CD4-positive, CD25-positive, alpha-beta regulatory T cell (primary cell): ENCODE measurements around the gene CCDC136. TPM values are rescaled to one million over a fixed set of nuclear protein-coding genes. Genes with fewer than 3 reads are reported as not detected.

Source experiments
- ATAC-seq, 2 donors: fragments of 150-1000 bp; cut with Tn5 transposase; one replicate each; pipeline ENCODE4 v1.10.0; 2021; ENCODE audit warnings: low read depth in 2 of 2, moderate number of reproducible peaks in 2 of 2, moderate library complexity in 1 of 2
- DNase-seq, 3 donors: peaks; one replicate each; pipeline versions ENCODE4 v3.0.0 to v3.0.0-alpha.2; 2012 to 2022; ENCODE audit warnings: mixed read lengths in 1 of 3
- H3K27ac ChIP-seq: one replicate; pipeline ENCODE4 v1.7.0; 2013; ENCODE audit warnings: mild to moderate bottlenecking, low read length; ENCODE audit not compliant: insufficient read depth, poor library complexity, severe bottlenecking
- H3K27me3 ChIP-seq: one replicate; pipeline ENCODE4 v1.7.0; 2013; ENCODE audit warnings: low read length; ENCODE audit not compliant: control insufficient read depth, insufficient read depth
- H3K36me3 ChIP-seq: one replicate; pipeline ENCODE4 v1.7.0; 2013; ENCODE audit warnings: mild to moderate bottlenecking, low read length, moderate library complexity; ENCODE audit not compliant: control insufficient read depth, insufficient read depth
- H3K4me1 ChIP-seq: 2 replicates; pipeline ENCODE4 v1.7.0; 2013; ENCODE audit warnings: mild to moderate bottlenecking, low read length; ENCODE audit not compliant: insufficient read depth, control insufficient read depth, poor library complexity, severe bottlenecking
- H3K4me3 ChIP-seq: one replicate; pipeline ENCODE4 v1.7.0; 2013; ENCODE audit warnings: low read depth, mild to moderate bottlenecking, low read length, moderate library complexity
- H3K9me3 ChIP-seq, 2 experiments: 1 replicate in 1 of 2; 2 replicates in 1 of 2; pipeline ENCODE4 v1.7.0; 2013; ENCODE audit warnings: low read length in 2 of 2, mild to moderate bottlenecking in 1 of 2, moderate library complexity in 1 of 2; ENCODE audit not compliant: control insufficient read depth in 2 of 2
- H3K27ac Mint-ChIP-seq, 3 donors: one replicate each; pipeline ENCODE4 v1.8.0; 2020 to 2022; ENCODE audit warnings: mild to moderate bottlenecking in 3 of 3, mixed read lengths in 3 of 3, moderate library complexity in 2 of 3
- H3K27me3 Mint-ChIP-seq: one replicate; pipeline ENCODE4 v1.8.0; 2022; ENCODE audit warnings: mild to moderate bottlenecking, mixed read lengths
- H3K36me3 Mint-ChIP-seq: one replicate; pipeline ENCODE4 v1.8.0; 2020; ENCODE audit warnings: mixed read lengths
- H3K4me1 Mint-ChIP-seq, 4 donors: one replicate each; pipeline ENCODE4 v1.8.0; 2020 to 2022; ENCODE audit warnings: mixed read lengths in 4 of 4, mild to moderate bottlenecking in 1 of 4
- H3K4me3 Mint-ChIP-seq, 4 donors: one replicate each; pipeline ENCODE4 v1.8.0; 2020 to 2022; ENCODE audit warnings: mild to moderate bottlenecking in 4 of 4, mixed read lengths in 4 of 4, moderate library complexity in 3 of 4
- H3K9me3 Mint-ChIP-seq, 7 donors: one replicate each; pipeline ENCODE4 v1.8.0; 2020 to 2022; ENCODE audit warnings: mixed read lengths in 7 of 7, mild to moderate bottlenecking in 3 of 7, moderate library complexity in 2 of 7
- polyA plus RNA-seq, 4 donors: library from polyadenylated mRNA; unstranded; fragments of 300-500 nt; fragmentation: Illumina TruSeq; gene quantifications; one replicate each; pipeline ENCODE4 v1.2.3, GENCODE V29; 2021
- total RNA-seq: library from RNA; stranded (reverse); gene quantifications from one replicate; pipeline ENCODE4 v1.2.3, GENCODE V29; 2022

Gene CCDC136
- total and polyA plus RNA-seq, 5 donors from 2014 or later = 0.48 to 14.1 (median 1.5) TPM

GRCh38 chr7:128770233-128770632, 21.5 kb upstream of the CCDC136 start:
- Mint-ChIP-seq H3K27ac (no peak overlapping the region), H3K4me3 (no peak overlapping the region), H3K27me3 (no peaks in the 10 kb centered on the region), H3K9me3 (no peaks in the 10 kb centered on the region), H3K4me1 (peaks cover 0 to 2% (median 0%) of the 10 kb centered on the region in 4 donors), H3K36me3 (peaks cover 70% of the 10 kb centered on the region)
- Histone ChIP-seq H3K27me3 (no peaks in the 10 kb centered on the region), H3K4me1 (no peaks in the 10 kb centered on the region), H3K36me3 (peaks cover 51% of the 10 kb centered on the region), H3K27ac (no peak overlapping the region), H3K4me3 (no peak overlapping the region), H3K9me3 (no peaks in the 10 kb centered on the region)
- no peak for DNase-seq
- ATAC-seq = no peak

DNA sequence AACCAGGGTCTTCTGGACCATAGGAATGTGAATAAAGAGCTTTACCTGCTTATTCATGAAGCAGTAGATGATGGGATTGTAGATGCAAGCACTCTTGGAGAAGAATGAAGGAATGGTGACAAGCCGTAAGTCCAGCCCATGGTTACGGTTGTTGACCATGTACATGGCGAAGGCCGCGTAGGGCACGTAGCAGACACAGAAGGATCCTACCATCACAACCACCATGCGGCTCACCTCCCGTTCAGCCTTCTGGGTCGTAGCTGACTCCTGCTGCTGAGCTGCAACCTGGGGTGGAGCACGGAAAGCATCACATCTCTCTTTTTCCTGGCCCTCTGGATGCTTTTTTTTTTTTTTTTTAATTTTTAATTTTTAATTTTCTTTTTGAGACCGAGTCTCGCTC, 18.2 kb upstream of the CCDC136 start:
- no peak overlapping the region for H3K4me3 ChIP-seq
- H3K9me3 ChIP-seq = peaks cover 0 to 10% of the 10 kb centered on the region in 2 experiments
- no peaks in the 10 kb centered on the region for H3K27me3 ChIP-seq
- peaks cover 34% of the 10 kb centered on the region for H3K36me3 ChIP-seq
- DNase-seq (no peak), ATAC-seq (no peak)
- H3K4me1 ChIP-seq = no peaks in the 10 kb centered on the region
- Mint-ChIP-seq H3K27me3 (no peaks in the 10 kb centered on the region), H3K4me3 (no peak overlapping the region), H3K4me1 (peaks cover 0 to 4% (median 0%) of the 10 kb centered on the region in 4 donors), H3K9me3 (peaks cover 0 to 15% (median 0%) of the 10 kb centered on the region in 7 donors), H3K27ac (no peak overlapping the region), H3K36me3 (peaks cover 50% of the 10 kb centered on the region)
- no peak overlapping the region for H3K27ac ChIP-seq

- H3K4me3 Mint-ChIP-seq = no peak overlapping the region
- H3K27me3 Mint-ChIP-seq = no peaks in the 10 kb centered on the region
- Histone ChIP-seq H3K27me3 (no peaks in the 10 kb centered on the region), H3K27ac (no peak overlapping the region), H3K4me1 (no peaks in the 10 kb centered on the region), H3K9me3 (peaks cover 0 to 10% of the 10 kb centered on the region in 2 experiments), H3K4me3 (no peak overlapping the region), H3K36me3 (peaks cover 29% of the 10 kb centered on the region)
- H3K9me3 Mint-ChIP-seq = peaks cover 0 to 15% (median 0%) of the 10 kb centered on the region in 7 donors
- H3K36me3 Mint-ChIP-seq = peaks cover 45% of the 10 kb centered on the region
- H3K4me1 Mint-ChIP-seq = peaks cover 0 to 4% (median 0%) of the 10 kb centered on the region in 4 donors
- ATAC-seq = no peak
- H3K27ac Mint-ChIP-seq = no peak overlapping the region
- DNase-seq = no peak
Measured at GRCh38 chr7:128774029-128774689, 17.6 kb upstream of the CCDC136 start.

GRCh38 chr7:128774921-128775320, 16.8 kb upstream of the CCDC136 start:
- no peak overlapping the region for H3K4me3 Mint-ChIP-seq
- H3K36me3 Mint-ChIP-seq = peaks cover 37% of the 10 kb centered on the region
- Histone ChIP-seq H3K4me1 (no peaks in the 10 kb centered on the region), H3K27ac (no peak overlapping the region), H3K36me3 (peaks cover 21% of the 10 kb centered on the region), H3K9me3 (peaks cover 0 to 10% of the 10 kb centered on the region in 2 experiments), H3K4me3 (no peak overlapping the region), H3K27me3 (no peaks in the 10 kb centered on the region)
- no peaks in the 10 kb centered on the region for H3K27me3 Mint-ChIP-seq
- peaks cover 0 to 4% (median 0%) of the 10 kb centered on the region in 4 donors for H3K4me1 Mint-ChIP-seq
- H3K27ac Mint-ChIP-seq = no peak overlapping the region
- ATAC-seq (no peak), DNase-seq (no peak)
- H3K9me3 Mint-ChIP-seq = peaks cover 0 to 15% (median 0%) of the 10 kb centered on the region in 7 donors

DNA sequence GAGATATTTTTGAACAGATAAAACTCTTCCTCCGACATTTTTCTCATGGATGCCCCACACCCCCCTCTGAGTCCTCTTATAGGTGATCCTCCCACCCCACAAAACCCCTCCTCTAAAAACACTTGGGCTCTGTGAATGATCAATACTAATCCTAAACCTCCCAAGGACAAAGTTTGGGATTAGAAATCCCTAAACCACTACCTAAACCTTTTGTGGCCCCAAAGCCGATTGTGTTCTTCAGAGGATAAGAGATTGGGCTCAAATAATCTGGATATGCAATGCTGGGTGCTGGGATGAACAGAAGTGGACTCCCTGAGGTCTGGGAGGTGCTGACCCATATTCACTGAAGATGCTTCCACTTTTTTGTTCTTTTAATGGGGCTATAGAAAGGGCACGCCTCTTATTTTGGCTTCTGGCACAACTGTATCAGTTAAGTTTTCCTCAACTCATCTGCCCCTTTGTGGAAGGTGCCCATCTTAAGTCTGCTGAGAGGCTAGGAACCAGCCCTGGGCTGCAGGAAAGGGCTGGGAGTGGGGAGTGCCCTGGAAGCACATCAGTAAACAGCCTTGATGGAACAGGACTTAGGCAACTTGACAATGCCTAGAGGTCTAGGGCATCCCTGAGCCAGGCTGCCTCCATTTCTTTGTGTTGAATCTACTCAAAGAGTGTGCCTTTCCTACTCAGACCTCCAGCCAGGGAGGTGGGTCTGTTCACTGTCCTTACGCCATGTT, 15.9 kb upstream of the CCDC136 start, which contains the start of gene OPN1SW:
Gene OPN1SW (minus strand): TSS at position 51 of the 731 bp plus-strand sequence. CDS start 13 bp downstream, at position 38.
- no peak within 1 kb of the TSS for H3K27ac Mint-ChIP-seq
- peaks cover 0 to 15% (median 0%) of the 10 kb centered on the region in 7 donors for H3K9me3 Mint-ChIP-seq
- peaks cover 0 to 4% (median 0%) of the 10 kb centered on the region in 4 donors for H3K4me1 Mint-ChIP-seq
- no peak within 1 kb of the TSS for H3K4me3 Mint-ChIP-seq
- Histone ChIP-seq H3K36me3 (peaks cover 13% of the 10 kb centered on the region), H3K27me3 (no peaks in the 10 kb centered on the region), H3K4me1 (no peaks in the 10 kb centered on the region), H3K4me3 (no peak within 1 kb of the TSS), H3K27ac (no peak within 1 kb of the TSS), H3K9me3 (peaks cover 0 to 10% of the 10 kb centered on the region in 2 experiments)
- H3K27me3 Mint-ChIP-seq = no peaks in the 10 kb centered on the region
- peaks cover 30% of the 10 kb centered on the region for H3K36me3 Mint-ChIP-seq
- ATAC-seq (no peak), DNase-seq (no peak)

DNA sequence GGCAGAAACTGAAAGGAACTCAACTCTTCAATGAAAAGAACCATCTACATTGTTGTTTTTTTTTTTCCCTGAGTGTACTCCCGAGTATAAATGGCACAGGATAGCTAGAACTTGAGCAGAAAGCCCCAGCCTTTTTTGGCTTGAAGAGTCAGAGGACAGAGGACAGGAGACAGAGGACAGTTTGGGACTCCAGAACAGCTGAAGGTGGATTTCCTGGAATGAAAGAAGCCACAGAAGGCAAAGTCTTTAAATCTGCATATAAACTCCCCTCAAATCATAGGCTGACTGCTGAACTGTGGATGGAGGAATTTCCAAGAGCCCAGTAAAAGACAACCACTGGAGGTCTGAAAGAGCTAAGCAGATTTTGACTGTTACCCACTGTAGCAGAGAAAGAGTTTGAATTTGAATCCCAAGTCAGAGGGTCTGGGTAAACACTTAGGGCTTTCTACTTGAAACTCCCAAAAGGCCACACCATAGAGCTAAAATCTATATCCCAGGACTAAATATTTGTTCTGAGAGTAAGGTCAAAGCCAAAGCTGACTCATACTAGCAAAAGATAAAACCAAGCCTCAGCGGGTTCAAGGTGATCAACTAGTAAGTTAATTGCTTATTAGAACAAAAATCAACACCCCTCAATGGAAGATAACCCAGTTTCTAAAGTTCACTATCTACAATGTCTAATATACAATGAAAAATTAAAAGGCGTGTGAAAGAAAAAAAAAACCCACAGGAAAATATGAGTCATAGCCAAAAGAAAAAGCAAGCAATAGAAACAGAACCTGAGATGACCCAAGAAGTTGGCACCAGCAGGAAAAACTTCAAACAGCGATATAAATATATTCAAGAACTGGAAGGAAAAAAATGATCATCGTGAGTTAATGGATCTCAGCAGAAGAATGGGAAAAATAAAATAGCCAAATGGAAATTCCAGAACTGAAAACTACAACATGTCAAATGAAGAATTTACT, 14.3 kb upstream of the CCDC136 start:
- ATAC-seq (no peak), DNase-seq (no peak)
- H3K4me1 Mint-ChIP-seq = peaks cover 0 to 4% (median 0%) of the 10 kb centered on the region in 4 donors
- H3K27ac Mint-ChIP-seq = no peak overlapping the region
- H3K27me3 ChIP-seq = no peaks in the 10 kb centered on the region
- H3K4me3 ChIP-seq = no peak overlapping the region
- peak overlapping the region in 1 of 4 donors; percentile 23 for H3K4me3 Mint-ChIP-seq
- H3K36me3 Mint-ChIP-seq = peaks cover 18% of the 10 kb centered on the region
- peaks cover 5% of the 10 kb centered on the region for H3K36me3 ChIP-seq
- no peaks in the 10 kb centered on the region for H3K27me3 Mint-ChIP-seq
- H3K9me3 Mint-ChIP-seq = peaks cover 0 to 15% (median 0%) of the 10 kb centered on the region in 7 donors
- H3K4me1 ChIP-seq = no peaks in the 10 kb centered on the region
- peaks cover 0 to 10% of the 10 kb centered on the region in 2 experiments for H3K9me3 ChIP-seq
- H3K27ac ChIP-seq = no peak overlapping the region

DNA sequence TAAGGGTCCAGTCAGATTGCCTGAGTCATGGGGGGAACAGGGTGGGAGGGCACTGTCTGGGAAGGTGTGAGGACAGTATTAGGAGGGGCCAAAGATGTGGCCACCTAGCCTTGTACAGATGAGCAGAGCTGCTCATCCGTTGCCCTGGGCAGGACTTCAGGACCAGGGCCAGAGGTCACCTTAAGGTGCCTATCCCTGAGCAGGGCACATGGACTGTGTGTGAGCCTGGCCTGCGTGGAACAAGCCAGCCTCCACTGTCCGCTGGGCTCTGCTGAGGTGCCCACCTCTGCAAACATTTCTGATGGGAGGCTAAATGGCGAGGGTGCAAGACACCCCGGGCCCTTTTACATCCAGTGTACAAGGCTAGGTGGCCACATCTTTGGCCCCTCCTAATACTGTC, 12.8 kb upstream of the CCDC136 start:
- ATAC-seq (no peak), DNase-seq (no peak)
- Mint-ChIP-seq H3K4me1 (peaks cover 0 to 2% (median 0%) of the 10 kb centered on the region in 4 donors), H3K27ac (no peak overlapping the region), H3K9me3 (peaks cover 0 to 15% (median 0%) of the 10 kb centered on the region in 7 donors), H3K4me3 (no peak overlapping the region), H3K36me3 (peaks cover 10% of the 10 kb centered on the region), H3K27me3 (no peaks in the 10 kb centered on the region)
- Histone ChIP-seq H3K27me3 (no peaks in the 10 kb centered on the region), H3K9me3 (peaks cover 0 to 10% of the 10 kb centered on the region in 2 experiments), H3K27ac (no peak overlapping the region), H3K36me3 (no peaks in the 10 kb centered on the region), H3K4me1 (no peaks in the 10 kb centered on the region), H3K4me3 (no peak overlapping the region)
